Measurements from ENCODE around the gene GALNT11.

Gene GALNT11

DNA sequence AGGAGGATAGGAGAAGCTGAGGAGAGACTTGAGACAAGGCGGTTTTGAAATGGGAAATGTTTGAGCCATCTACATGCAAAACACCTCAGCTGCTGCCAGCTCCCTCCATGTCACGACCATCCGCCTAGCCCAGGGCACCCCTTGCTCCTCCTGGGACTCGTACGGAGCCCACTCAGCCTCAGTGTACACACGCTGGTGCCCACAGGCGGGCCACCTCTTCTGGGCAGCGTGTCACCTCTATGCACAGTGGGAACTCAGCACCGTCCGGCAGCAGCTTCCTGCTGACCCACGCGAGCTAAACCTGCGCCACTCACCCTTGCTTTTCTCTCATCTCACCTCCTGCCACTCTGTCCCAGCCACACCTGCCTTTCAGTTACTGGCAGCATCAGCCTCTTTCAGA is 108.3 kb downstream of the GALNT11 start:
- no peak for DNase-seq (ENCODE audit: low read depth in 2 of 2)
- no peak for TF ChIP-seq CTCF (IDR thresholded peaks at IDR 0.05; ENCODE audit: low read depth, low read length)
- no peak overlapping the region for H3K4me3 ChIP-seq (replicated peaks in 1 of 2; ENCODE audit: low read depth in 2 of 2, low read length in 2 of 2)

- no peak for TF ChIP-seq CTCF (IDR thresholded peaks at IDR 0.05; ENCODE audit: low read depth, low read length)
- H3K4me3 ChIP-seq (replicated peaks in 1 of 2; ENCODE audit: low read depth in 2 of 2, low read length in 2 of 2), result peak overlapping the region in 1 of 2 donors; percentile 10
- DNase-seq (ENCODE audit: low read depth in 2 of 2), result peak; percentile 57 to 65
Measured at GRCh38 chr7:152136686-152137085, 111.2 kb downstream of the GALNT11 start.

GRCh38 chr7:152137476-152138025 is 112.1 kb downstream of the GALNT11 start:
- no peak for TF ChIP-seq CTCF (IDR thresholded peaks at IDR 0.05; ENCODE audit: low read depth, low read length)
- DNase-seq (ENCODE audit: low read depth in 2 of 2), result peak in 1 of 2 donors; percentile 36
- H3K4me3 ChIP-seq (replicated peaks in 1 of 2; ENCODE audit: low read depth in 2 of 2, low read length in 2 of 2), result no peak overlapping the region

DNA sequence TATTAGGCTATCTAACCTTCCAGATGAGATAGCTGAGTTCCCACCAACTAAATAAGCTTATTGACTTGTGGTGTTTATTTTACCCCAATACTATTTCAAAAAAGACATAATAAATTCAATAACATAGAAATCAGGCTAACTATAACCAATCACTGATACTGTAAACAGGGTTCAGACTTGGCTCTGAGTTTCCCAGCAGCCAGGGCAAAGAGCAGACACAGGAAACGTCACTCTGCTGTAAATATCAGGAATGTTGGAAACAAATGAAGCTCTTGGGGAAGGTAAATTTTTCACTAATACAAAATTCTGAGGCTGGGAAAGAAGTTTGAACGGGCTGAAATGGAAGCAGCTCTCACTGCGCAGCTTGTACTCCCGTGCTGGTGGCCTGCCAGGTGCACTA is 114.6 kb downstream of the GALNT11 start:
- H3K4me3 ChIP-seq (replicated peaks in 1 of 2; ENCODE audit: low read depth in 2 of 2, low read length in 2 of 2), result no peak overlapping the region
- no peak for DNase-seq (ENCODE audit: low read depth in 2 of 2)
- no peak for TF ChIP-seq CTCF (IDR thresholded peaks at IDR 0.05; ENCODE audit: low read depth, low read length)

DNA sequence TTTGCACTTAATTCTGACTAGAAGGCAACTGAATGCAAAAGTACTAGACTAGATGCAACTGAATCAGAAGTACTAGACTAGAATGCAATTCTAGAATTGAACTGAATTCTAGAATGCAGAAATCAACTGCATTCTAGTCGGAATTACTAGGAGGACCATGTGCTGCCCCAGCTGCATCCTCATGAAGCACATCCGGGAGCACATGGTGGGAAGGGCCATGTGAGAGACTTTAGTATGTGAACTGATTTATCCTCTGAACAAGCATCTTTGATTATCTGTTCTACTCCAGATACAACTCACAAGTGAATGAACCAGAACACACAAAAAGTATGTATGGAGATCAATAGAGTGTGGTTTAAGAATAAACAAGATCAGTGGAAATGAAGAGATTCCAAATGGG is 115.1 kb downstream of the GALNT11 start:
- H3K4me3 ChIP-seq (replicated peaks in 1 of 2; ENCODE audit: low read depth in 2 of 2, low read length in 2 of 2), result no peak overlapping the region
- no peak for TF ChIP-seq CTCF (IDR thresholded peaks at IDR 0.05; ENCODE audit: low read depth, low read length)
- no peak for DNase-seq (ENCODE audit: low read depth in 2 of 2)

GRCh38 chr7:152142976-152143595 is 117.6 kb downstream of the GALNT11 start:
- no peak for DNase-seq (ENCODE audit: low read depth in 2 of 2)
- no peak overlapping the region for H3K4me3 ChIP-seq (replicated peaks in 1 of 2; ENCODE audit: low read depth in 2 of 2, low read length in 2 of 2)
- no peak for TF ChIP-seq CTCF (IDR thresholded peaks at IDR 0.05; ENCODE audit: low read depth, low read length)
